Retinal pigment epithelial cell (primary cell): ENCODE measurements around the gene TIA1.

Source experiments
- DNase-seq: peaks from one replicate; pipeline ENCODE4 v3.0.0-alpha.2; 2010; ENCODE audit warnings: low read depth
- H3K4me3 ChIP-seq: 2 replicates; pipeline ENCODE4 v1.5.1; 2011; ENCODE audit warnings: mild to moderate bottlenecking, low read length, control low read depth, moderate library complexity
- CTCF ChIP-seq: conservative IDR thresholded peaks from 2 replicates; pipeline ENCODE4 v1.5.1; 2011; ENCODE audit warnings: low read depth, low read length, control low read depth, inconsistent platforms

TIA1 gene

DNA sequence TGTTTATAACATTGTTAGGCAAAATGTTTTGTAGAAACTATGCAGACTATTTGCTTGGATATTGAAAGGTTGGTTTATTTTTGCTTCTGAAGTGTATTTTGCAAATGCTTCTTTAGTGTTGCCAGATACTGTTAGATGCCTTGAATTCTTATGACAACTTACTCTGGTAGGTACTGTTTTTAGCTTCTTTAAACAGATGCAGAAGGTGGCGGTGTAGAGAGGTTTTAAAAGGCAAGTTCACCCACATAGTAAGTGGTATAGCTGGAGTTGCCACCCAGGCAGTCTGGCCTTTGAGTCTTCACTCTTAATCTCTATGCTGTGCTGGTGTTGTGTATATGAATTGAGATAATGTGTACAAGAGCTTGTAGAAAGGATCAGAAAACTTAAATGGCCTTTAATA, 13.1 kb upstream of the TIA1 start:
- no peak for TF ChIP-seq CTCF
- DNase-seq: no peak

DNA sequence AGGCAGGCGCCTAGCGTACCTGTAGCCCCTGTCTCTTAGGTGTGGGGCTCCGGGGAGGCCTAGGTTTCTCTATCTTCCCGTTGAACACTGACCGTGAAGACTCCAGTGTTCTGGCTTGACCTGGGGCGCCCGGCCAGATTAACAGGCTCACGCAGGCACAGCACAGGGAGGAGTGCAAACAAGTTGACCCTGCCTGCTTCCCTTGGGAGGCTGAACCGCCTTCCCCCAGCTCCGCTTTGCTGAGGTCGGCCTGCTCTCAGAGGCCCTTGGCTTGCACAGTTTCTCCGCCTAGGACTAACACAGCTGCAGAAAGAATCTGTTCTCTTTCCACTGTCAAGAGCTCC, 10.1 kb upstream of the TIA1 start:
- no peak for DNase-seq
- H3K4me3 ChIP-seq: peak overlapping the region; percentile 66
- no peak for TF ChIP-seq CTCF

More for the DNA sequence above, 13.1 kb upstream of the TIA1 start:
- H3K4me3 ChIP-seq: no peak overlapping the region

GRCh38 chr2:70255637-70256314, 7.3 kb upstream of the TIA1 start:
- no peak overlapping the region for H3K4me3 ChIP-seq
- no peak for TF ChIP-seq CTCF
- no peak for DNase-seq

DNA sequence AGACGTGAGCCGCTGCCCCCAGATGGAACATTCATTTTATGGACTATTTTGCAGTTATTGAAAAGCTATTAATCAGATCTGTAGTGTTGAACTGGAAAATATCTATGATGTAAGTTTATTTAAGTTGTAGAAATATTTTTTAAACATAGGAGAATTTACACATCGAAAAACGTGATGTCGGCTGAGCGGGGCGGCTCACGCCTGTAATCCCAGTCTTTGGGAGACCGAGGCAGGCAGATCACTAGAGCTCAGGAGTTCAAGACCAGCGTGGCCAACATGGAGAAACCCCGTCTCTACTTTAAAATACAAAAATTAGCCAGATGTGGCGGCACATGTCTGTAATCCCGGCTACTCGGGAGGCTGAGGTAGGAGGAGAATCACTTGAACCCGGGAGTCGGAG, 2.0 kb upstream of the TIA1 start:
- no peak overlapping the region for H3K4me3 ChIP-seq
- TF ChIP-seq CTCF: no peak
- DNase-seq: no peak

GRCh38 chr2:70247364-70248180, 856 bp downstream of the TIA1 start:
- DNase-seq: no peak
- H3K4me3 ChIP-seq: peak overlapping the region; percentile 99
- no peak for TF ChIP-seq CTCF

DNA sequence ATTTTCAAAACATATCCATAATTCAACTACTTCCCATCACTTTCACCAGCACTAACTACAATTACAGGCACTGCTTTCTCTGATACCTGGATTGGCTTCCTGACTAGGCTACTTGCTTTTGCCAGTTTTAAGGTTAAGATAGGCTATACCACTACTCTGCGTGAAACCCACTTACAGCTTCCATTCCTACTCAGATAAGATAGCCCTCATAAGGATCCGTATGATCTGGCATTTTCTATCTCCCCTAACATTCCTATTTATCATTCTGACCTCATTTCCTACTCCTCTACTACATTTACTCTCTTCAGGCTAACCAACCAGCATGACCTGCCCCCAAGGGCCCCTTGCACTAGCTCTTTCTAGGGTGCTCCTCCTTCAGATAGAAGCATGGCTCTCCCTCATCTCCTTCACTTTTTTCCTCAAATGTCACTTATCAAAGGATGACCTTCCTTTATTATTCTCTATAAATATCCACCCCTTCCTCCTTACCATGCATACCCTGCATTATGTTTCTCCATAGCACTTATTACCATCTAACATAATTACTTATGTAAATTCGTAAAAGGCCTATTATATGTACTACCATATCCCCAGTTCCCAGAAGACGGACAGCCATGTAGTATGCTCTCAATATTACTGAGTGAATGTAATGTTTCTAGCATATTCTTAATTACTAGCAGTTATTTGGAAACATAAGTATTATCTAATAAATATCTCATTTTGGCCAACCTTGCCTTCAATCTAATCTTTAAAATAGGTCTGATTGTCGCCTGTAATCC, 4.4 kb downstream of the TIA1 start:
- TF ChIP-seq CTCF: no peak
- H3K4me3 ChIP-seq: no peak overlapping the region
- DNase-seq: no peak
